ENCODE results near the gene ST3GAL3. TPM values are rescaled to one million over a fixed set of nuclear protein-coding genes. Genes with fewer than 3 reads are reported as not detected.
A peak's percentile ranks its signal among the peaks of the same experiment; 100 is the strongest.

The ST3GAL3 gene
- total and polyA plus RNA-seq, 7 donors: 22.2 to 53.2 (median 44.5) TPM

DNA sequence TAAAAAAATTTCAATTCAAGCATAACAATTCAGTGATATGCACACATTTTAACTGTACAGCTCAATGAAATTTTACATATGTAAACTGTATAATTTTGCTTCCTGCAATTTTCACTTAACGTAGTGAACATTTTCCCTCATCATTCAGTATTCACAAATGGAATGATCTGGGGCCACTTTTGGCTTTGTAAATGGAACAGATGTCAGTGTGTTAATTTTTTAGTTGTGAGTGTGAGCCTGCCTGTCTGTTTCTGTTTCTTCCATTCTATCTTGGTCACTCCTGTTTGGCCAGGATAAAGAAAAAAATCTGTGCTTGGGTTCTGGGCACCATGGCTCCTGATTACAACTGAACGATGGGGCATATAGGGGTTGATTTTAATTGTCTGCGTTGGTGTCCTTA is 20.5 kb upstream of the ST3GAL3 start:
- H3K36me3 ChIP-seq (ENCODE audit: insufficient read depth in 1 of 2, low read depth in 1 of 2): peaks cover 15 to 100% of the 10 kb centered on the region in 2 donors
- intact Hi-C loops (cut with DNase I): no loop called here

GRCh38 chr1:43687301-43688108 is 19.8 kb upstream of the ST3GAL3 start:
- WGBS, 3 donors: 35 to 55% (median 39%) methylated on average over 5 of the region's 5 CpGs
- H3K27me3 ChIP-seq (ENCODE audit: insufficient read depth in 3 of 3, low read length in 2 of 3): no peaks in the 10 kb centered on the region
- ATAC-seq: peak in 1 of 4 donors; percentile 29
- peak overlapping the region; percentile 36 for H3K27ac ChIP-seq
- H3K9me3 ChIP-seq: no peaks in the 10 kb centered on the region
- no peak overlapping the region for H3K4me3 ChIP-seq
- TF ChIP-seq, protein P1, sequence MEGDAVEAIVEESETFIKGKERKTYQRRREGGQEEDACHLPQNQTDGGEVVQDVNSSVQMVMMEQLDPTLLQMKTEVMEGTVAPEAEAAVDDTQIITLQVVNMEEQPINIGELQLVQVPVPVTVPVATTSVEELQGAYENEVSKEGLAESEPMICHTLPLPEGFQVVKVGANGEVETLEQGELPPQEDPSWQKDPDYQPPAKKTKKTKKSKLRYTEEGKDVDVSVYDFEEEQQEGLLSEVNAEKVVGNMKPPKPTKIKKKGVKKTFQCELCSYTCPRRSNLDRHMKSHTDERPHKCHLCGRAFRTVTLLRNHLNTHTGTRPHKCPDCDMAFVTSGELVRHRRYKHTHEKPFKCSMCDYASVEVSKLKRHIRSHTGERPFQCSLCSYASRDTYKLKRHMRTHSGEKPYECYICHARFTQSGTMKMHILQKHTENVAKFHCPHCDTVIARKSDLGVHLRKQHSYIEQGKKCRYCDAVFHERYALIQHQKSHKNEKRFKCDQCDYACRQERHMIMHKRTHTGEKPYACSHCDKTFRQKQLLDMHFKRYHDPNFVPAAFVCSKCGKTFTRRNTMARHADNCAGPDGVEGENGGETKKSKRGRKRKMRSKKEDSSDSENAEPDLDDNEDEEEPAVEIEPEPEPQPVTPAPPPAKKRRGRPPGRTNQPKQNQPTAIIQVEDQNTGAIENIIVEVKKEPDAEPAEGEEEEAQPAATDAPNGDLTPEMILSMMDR (IDR thresholded peaks at IDR 0.05): no peak
- peaks cover 12 to 100% of the 10 kb centered on the region in 2 donors for H3K36me3 ChIP-seq (ENCODE audit: insufficient read depth in 1 of 2, low read depth in 1 of 2)
- intact Hi-C loops (cut with DNase I): no loop called here
- DNase-seq: no peak
- peaks cover 10% of the 10 kb centered on the region for H3K4me1 ChIP-seq

More for the DNA sequence above, 20.5 kb upstream of the ST3GAL3 start:
- Histone ChIP-seq H3K4me1 (peaks cover 10% of the 10 kb centered on the region), H3K27ac (no peak overlapping the region), H3K4me3 (no peak overlapping the region), H3K9me3 (no peaks in the 10 kb centered on the region), H3K27me3 (ENCODE audit: insufficient read depth in 3 of 3, low read length in 2 of 3) (no peaks in the 10 kb centered on the region)
- WGBS, 3 donors: 91 to 98% (median 97%) methylated on average over 3 of the region's 3 CpGs
- TF ChIP-seq, protein P1 (IDR thresholded peaks at IDR 0.05): no peak
- DNase-seq: no peak
- ATAC-seq: no peak

DNA sequence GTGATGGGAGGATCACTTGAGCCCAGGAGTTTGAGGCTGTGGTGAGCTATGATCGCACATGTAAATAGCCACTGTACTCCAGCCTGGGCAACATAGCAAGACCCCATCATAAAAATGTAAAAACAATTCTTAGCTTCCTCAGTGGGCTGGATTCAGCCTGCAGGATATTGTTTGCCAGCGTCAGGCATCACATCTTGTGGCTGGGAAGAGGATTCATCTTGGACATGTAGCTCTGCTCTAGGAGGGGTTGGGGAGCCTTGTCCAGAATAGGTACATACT is 19.3 kb upstream of the ST3GAL3 start:
- Histone ChIP-seq H3K27me3 (ENCODE audit: insufficient read depth in 3 of 3, low read length in 2 of 3) (no peaks in the 10 kb centered on the region), H3K9me3 (no peaks in the 10 kb centered on the region), H3K27ac (peak overlapping the region; percentile 36), H3K36me3 (ENCODE audit: insufficient read depth in 1 of 2, low read depth in 1 of 2) (peaks cover 13 to 100% of the 10 kb centered on the region in 2 donors), H3K4me1 (peaks cover 10% of the 10 kb centered on the region), H3K4me3 (no peak overlapping the region)
- TF ChIP-seq, protein P1 (IDR thresholded peaks at IDR 0.05): no peak
- ATAC-seq (no peak), DNase-seq (no peak)
- WGBS, 3 donors: 98 to 100% (median 98%) methylated on average over 2 of the region's 2 CpGs
- intact Hi-C loops (cut with DNase I): no loop called here

- Histone ChIP-seq H3K4me3 (no peak overlapping the region), H3K36me3 (ENCODE audit: insufficient read depth in 1 of 2, low read depth in 1 of 2) (peaks cover 16 to 100% of the 10 kb centered on the region in 2 donors), H3K9me3 (no peaks in the 10 kb centered on the region), H3K27me3 (ENCODE audit: insufficient read depth in 3 of 3, low read length in 2 of 3) (no peaks in the 10 kb centered on the region), H3K27ac (peak overlapping the region; percentile 41), H3K4me1 (peaks cover 10% of the 10 kb centered on the region)
- TF ChIP-seq, protein P1 (IDR thresholded peaks at IDR 0.05): no peak
- ATAC-seq (peak; percentile 72 to 82 (median 77)), DNase-seq (no peak)
- 25 to 54% (median 27%) methylated on average over 2 of the region's 2 CpGs for WGBS, 3 donors
- intact Hi-C loops (cut with DNase I): no loop called here
Measured at GRCh38 chr1:43688594-43689000, 18.7 kb upstream of the ST3GAL3 start.

All from psoas muscle (tissue), 8 donors.